NCI-H82 (cell line): ENCODE measurements around the gene FXYD7.
"Not testable (repeated sequence)": the region's sequence is repeated elsewhere in the genome, so short reads cannot be mapped to it uniquely, and the experiment has no call there.

Experiments used
- DNase-seq: peaks from one replicate; lab custom pipeline; 2025; lab: John Stamatoyannopoulos, UW

FXYD7 gene, protein sequence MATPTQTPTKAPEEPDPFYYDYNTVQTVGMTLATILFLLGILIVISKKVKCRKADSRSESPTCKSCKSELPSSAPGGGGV

DNA sequence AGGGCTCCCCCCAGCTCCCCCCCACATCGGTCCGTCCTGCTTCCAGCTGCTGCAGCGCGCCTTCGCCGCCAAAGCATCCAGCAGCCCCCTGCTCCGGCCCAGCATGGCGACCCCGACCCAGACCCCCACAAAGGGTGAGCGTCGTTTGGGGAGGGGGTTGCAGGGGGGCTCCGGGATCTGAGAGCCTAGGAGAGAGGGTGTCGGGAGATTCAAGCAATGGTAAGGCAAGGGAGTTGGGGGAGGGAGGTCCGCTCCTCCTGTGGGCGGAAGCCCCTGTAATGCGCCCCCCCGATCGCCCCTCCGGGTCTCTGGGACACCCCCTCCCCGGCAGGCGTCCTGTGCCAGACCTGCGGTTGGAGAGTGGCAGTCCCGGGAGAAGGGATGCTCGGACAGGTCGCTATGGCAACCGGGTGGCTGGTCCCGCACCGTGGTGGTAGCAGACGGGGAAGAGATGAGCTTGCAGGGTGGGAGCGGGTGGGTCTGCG is at the start of gene FXYD7:
Gene FXYD7, plus strand, starts transcription at position 25 of the 485 bp plus-strand sequence. Its CDS starts 79 bp downstream, at position 104.
- DNase-seq, result peak; percentile 34

DNA sequence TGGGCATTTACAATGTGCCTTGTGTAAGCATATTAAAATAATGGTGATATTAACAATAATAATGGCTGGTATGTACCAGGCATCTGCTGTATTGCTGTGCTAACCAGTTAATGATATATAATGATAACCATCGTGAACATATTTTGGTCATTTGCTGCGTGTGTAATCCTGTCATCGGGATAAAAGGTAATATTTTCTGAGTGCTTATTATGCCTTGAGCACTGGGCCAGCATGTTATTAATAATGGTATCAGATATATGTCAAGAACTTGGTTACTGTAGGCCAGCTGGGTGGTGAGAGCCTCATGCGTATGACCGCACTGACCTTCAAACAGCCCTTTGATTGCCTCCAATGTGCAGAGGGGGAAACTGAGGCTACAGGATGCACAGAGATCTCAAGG is 49.6 kb upstream of the FXYD7 start:
- no peak for DNase-seq

DNA sequence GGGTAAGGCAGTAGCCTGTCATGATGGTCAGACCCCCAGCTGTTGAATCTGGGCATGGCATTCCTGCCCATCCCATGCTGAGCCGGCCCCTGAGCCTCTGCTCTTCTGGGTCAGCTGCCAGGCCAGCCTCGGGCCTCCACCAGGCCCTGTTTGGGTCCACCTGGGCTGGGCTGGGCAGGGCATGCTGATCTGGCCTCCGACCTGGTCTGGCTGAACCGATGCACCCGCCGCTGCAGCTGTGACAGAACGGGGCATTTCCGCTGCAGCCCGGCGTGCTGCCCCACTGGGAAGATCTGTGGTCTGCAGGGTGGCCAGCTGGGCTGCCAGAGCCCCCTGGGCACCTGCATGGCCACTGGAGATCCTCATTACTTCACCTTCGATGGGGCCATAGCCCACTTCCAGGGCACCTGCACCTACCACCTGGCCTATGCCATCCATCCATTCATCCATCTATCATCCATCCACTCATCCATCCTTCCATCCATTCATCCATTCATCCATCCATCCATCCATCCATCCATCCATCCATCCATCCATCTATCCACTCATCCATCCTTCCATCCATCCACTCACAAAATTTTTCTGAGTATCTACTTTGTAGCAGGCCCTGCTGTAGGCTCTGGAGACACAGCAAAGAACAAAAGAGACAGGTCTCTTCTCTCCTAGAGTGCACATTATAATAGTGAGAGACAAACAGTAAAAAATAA is 49.0 kb upstream of the FXYD7 start:
- DNase-seq, result no peak

DNA sequence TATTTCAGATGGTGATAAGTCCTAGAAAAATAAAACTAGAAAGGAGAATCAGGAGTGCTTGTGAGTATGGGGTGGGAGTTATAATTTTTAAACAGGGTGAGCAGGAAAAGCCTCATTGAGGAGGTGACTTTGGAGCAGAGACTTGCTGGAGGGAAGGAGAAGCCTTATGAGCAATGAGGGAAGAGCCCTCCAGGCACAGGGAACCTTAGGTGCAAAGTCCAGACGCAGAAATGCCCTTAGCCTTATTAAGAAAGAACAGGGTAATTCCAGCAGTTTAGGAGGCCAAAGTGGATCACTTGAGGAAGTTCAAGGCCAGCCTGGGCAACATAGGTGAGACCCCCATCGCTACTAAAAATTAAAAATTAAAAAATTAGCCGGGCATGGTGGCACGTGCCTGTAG is 48.4 kb upstream of the FXYD7 start:
- DNase-seq, result no peak

DNA sequence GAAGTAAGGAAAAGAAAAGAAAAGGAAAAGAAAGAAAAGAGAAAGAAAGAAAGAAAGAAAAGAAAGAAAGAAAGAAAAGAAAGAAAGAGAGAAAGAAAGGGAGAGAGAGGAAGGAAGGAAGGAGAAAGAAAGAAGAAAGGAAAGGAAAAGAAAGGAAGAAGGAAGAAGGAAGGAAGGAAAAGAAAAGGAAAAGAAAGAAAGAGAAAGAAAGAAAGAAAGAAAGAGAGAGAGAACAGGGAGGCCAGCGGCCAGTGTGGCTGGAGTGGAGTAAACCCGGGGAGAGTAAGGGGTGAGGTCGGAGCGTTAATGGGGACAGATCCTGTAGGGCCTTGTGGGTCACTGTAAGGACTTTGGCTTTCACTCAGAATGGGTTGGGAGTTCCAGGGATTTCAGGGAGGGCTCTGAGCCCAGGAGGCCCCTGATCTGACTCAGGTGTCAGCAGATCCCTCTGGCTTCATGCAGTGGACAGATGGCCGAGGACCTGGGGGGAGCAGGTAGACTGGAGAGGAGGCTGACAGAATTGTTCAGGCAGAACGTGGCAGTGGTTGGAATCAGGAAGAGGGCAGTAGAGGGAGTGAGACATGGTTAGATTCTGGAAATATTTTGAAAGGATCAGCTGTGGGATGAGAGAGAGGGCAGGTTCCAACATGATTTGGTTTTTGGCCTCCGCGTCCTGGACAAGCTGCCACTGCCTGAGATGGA is 47.2 kb upstream of the FXYD7 start:
- peak; percentile 50 for DNase-seq

DNA sequence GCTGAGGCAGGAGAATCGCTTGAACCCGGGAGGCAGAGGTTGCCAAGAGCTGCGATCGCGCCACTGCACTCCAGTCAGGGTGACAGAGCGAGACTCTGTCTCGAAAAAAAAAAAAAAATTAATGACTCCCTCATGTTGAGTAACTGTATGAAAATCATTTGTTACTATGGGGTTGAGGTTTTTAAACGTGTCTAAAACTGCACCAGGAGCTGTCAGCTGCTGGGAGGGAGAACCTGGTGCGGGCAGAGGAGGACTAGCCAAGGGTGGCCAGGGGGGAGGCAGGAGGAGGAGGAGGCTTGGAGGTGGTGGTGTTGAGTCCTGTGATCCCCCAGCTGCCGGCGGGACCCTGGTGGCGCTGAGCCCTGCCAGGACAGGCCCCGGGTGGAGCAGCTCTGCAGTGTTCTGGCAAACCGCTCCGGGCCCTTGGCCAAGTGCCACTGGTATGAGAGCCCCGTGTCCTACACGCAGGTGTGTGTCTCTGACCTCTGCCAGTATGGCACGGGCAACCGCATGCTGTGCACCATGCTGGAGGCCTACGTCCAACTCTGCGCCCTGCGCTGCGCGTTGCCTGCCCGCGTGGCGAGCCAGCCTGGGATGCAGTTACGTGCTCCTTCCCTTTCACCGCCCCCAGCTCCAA is 44.5 kb upstream of the FXYD7 start:
- DNase-seq, result no peak

DNA sequence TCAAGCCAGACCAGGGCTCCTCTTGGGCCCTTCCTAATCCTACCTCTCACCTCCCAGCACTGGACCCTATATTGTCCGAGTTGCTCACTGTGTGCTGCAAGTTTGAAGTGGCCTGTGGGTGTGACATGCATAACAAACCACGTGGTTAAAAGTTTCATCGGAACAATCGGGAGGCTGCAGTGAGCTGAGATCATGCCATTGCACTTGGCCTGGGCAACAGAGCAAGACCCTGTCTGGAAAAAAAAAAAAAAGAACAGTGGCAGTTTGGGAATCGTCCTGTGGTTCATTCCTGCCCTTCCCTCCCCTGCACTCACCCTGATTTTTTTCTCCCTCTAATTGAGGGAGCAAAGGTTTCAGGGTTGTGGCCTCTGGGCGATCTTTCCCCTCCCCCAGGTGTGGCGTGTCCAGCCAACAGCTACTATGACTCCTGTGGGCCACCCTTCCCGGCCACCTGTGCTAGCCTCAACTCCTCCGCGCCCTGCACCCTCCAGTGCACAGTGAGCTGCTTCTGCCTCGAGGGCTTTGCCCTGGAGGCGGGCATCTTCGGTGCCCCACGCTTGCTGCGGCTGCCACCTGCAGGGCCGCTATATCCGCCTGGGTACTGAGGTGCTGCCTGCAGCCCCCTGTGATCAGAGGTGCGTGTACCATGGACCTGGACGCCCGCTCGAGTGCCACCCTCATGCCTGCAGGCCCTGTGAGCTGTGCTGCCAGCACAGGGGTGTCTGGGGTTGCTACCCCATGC is 43.7 kb upstream of the FXYD7 start:
- DNase-seq, result no peak

DNA sequence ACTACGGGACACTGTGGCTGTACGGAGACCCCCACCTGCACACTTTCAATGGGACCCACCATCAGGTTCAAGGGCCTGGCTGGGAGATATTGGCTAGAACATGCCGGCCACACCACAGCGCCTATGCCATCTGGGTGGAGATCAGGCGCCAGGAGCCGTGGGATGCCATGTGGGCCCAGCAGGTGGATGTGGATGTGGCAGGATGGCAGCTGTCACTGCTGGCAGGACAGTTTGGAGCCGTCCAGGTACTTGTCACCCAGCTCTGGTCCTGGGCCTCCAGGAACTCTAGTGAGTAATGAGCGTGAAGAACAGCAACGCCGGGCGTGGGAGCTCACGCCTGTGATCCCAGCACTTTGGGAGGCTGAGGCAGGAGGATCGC is 43.2 kb upstream of the FXYD7 start:
- no peak for DNase-seq

DNA sequence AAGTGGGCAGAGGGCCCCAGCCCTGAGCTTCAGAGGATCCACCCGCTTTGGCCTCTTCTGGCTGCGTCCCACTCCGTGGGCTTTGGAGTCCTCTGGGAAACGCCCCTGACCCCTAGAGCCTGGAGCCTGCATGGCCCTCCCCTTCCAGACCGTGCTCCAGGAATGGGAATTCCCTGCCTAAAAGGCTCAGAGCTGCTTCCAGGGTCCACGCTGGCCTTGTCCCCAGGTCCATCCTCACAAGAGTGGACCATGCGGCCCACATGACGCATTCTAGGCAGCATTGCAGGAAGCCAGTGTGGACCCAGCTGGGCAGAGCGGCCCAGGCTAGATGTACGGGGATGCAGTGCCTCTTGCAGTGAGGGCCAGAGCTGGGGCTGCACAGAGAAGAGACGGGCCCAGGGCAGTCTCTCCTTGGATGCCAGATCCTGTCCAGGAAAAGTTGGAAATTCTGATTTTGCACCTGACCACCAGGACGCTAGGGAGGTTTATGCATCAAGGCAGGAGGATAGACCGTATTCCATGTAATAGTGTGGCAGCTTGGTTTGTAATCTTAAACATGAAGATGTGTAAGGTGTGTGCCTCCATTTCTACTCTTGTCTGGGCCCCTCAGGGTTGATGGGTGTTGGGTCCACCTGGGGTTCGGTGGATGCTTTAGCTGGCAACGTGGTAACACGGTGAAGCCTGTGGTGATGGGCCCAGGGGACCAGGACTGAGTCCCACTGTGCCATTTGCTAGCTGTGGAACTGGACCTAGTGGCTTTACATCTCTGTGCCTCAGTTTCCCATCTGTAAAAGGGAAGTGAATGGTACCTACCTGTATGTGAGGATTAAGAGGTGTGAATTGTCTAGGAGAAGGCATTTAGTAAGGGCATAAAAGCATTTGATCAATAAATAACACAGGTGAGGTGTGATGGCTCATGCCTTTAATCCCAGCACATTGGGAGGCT is 42.2 kb upstream of the FXYD7 start:
- no peak for DNase-seq

DNA sequence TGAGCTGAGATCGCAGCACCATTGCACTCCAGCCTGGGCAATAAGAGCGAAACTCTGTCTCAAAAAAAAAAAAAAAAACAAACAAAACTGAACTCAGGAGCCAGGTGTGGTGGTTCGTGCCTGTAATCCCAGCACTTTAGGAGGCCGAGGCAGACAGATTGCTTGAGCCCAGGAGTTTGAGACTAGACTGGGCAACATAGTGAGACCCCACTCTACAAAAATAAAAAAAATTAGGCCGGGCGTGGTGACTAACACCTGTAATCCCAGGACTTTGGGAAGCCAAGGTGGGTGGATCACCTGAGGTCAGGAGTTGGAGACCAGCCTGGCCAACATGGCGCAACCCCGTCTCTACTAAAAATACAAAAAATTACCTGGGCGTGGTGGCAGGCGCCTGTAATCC is 41.1 kb upstream of the FXYD7 start:
- DNase-seq, result not testable (repeated sequence)

DNA sequence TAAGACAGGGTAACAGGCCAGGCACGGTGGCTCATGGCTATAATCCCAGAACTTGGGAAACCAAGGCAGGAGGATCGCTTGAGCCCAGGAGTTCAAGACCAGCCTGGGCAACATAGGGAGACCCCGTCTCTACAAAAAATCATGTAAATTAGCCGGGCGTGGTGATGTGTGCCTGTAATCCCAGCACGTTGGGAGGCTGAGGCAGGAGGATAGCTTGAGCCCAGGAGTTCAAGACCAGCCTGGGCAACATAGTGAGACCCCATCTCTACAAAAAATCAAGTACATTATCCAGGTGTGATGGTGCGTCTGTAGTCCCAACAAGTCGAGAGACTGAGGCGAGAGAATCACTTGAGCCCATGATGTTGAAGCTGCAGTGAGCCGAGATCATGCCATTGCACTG is 39.4 kb upstream of the FXYD7 start:
- not testable (repeated sequence) for DNase-seq

DNA sequence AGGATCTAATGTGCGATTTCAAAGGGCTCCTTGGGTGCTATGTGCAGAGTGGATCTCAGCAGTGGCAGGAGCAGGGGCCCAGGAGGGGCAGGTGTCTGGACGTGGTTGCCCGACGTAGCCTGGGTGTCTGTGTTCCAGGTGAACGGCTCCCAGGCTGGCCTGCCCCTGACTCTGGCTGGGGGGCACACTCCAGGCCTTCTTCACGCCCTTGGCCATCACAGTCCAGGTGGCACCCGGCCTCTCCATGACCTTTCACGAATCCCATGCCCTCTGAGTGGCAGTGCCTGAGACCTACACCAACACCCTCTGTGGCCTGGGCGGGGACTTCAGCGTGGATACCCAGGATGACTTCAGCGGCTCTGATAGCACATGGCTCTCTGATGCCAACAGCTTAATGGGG is 38.7 kb upstream of the FXYD7 start:
- DNase-seq, result no peak

DNA sequence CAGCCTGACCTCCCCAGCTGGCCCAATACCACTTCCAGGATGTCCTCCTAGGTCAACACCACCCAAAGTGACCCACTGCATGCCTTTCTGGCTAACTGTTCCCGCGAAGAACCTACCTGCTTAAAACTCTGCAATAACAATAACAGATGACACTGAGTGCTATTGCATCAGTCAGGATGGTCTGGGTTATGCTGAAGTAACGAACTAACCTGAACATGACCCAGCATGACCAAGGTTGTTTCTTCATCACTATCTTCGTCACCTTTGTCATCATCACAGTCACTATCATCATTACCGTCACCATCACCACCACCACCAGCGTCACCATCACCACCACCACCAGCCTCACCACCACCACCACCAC is 38.0 kb upstream of the FXYD7 start:
- DNase-seq, result no peak

DNA sequence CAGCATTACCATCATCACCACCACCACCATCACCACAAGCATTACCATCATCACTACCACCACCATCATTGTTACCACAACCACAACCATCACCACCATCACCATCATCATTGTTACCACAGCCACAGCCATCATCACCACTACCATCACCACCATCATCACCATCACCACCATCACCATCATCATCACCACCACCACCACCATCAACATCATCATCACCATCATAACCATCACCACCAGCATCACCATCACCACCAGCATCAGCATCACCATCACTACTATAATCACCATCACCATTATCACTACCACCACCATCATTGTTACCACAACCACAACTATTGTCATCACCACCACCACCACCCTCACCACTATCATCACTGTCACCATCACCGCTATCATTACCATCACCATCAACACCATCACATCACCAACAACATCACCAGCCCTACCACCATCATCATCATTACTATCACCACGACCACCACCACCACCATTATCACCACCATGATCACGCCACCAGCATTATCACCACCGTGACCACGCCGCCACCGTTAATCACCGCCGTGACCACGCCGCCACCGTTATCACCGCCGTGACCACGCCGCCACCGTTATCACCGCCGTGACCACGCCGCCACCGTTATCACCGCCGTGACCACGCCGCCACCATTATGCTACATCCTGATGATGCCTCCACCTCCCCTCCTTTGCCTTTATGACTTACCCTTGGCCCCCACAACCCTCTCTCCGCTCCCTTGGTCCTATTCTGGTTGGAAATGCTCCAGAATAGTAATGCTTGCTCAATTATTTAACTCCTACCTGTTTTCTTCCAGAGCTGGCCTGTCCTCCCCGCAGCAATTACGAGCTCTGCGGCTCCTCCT is 37.4 kb upstream of the FXYD7 start:
- DNase-seq, result no peak

DNA sequence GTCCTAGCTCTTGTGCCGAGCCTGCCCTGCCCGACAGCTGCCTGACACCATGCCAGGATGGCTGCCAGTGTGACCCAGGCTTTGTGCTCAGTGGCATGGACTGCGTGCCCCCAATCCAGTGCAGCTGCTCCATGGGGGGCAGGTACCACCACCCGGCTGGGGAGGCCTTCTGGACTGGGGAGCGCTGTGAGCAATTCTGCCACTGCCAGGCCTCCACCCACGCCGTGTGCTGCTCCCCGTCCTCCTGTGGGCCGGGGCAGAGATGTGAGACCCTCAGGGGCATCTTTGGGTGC is 36.8 kb upstream of the FXYD7 start:
- no peak for DNase-seq

DNA sequence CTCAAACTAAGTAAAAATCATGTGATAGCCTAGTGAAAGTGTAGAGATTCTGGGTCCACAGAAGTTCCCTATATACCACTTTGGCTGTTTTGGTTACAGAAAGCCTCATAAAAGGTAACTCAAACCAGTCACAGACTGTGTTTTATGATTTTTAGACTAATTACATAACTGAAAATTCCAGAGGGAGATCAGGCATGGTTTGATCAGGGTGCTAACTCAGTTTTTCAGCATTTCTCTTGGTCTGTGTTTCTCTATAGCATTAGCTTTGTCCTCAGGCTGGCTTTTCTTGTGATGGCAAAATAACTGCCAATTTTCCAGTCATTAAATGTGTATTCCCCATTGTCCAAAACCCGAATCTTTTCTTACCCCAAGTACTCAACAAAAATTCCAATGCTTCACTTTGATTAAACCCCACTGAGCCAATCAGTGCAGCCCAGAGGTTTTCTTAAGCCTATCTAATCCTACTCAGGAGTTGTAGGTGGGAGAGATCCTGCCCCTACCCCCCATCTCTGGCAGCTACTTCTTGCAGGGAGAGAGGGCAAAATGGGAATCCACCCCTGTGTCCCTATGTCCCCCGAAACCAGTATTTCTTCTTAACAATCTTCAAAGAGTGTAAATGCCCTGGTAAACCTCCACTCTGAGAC is 36.0 kb upstream of the FXYD7 start:
- DNase-seq, result no peak

DNA sequence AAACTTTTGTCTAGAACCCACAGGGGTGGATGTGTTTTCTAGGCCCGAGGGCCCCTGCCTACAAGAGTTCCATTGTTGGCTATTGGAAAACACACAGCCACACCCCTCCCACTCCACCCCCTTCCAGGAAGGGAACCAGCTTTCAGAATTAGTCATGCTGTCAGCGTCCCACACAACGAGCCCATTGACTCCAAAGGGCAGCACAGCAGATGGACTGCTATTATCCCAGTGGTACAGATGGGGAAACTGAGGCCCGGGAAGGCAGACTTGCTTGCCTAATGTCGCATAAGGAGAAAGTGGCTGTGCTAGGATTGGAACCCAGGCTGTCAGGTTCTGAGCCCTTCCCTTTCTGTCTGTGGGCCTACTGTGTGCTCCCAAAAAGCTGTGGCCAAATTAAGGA is 35.5 kb upstream of the FXYD7 start:
- no peak for DNase-seq

DNA sequence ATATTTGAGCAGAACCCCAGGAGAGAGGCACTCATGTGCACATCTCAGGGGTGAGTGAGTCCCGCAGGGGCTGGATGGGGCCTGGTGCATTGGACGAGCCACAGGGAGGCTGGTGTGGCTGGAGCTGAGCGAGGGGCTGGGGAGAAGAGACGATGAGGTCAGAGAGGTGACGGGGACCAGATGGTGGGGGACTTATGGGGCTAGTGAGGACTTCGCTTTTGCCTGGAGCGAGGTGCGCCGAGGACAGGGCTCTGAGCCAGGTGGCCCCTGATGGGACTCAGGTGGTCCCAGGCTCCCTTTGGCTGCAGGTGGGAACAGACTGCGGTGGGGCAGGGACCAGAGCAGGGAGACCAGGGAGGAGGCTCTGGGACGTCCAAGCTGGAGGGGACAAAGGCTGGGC is 34.3 kb upstream of the FXYD7 start:
- DNase-seq, result no peak

DNA sequence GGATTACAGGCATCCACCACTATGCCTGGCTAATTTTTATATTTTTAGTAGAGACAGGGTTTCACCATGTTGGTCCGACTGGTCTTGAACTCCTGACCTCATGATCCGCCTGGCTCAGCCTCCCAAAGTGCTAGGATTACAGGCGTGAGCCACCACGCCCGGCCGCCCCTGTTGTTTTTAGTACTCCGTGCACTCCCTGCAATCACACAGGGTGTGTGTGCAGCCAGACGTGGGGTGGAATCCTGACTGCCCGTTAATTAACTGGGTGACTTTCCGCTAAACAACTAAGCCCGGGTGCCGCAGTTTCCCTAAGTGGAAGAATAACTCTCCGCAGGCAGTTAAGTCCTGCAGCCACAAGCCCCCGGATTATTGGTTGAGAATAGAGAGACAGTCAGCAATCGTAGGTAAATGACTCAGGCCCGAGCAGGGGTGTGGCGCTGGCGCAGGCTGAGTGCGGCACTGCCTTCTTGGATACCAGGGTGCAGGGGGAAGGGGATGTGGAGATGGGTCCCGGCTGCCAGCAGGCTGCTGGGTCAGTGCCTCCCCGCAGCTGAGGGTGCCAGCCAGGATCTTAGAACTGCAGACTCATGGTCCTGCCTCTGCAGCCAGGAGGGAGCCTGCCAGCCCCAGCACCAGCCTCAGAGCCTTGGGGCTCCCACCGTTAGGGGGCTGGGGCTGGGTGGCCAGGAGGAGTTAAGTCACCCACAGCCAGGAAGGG is 33.5 kb upstream of the FXYD7 start:
- no peak for DNase-seq
